ENCODE measurements around the gene DCDC2. TPM values are rescaled to one million over a fixed set of nuclear protein-coding genes. Genes with fewer than 3 reads are reported as not detected.
"Not testable (repeated sequence)": the region's sequence is repeated elsewhere in the genome, so short reads cannot be mapped to it uniquely, and the experiment has no call there.

Gene DCDC2
- total and polyA plus RNA-seq, 4 experiments from 2014 or later, result 0.44 to 0.47 TPM; not detected in 2

DNA sequence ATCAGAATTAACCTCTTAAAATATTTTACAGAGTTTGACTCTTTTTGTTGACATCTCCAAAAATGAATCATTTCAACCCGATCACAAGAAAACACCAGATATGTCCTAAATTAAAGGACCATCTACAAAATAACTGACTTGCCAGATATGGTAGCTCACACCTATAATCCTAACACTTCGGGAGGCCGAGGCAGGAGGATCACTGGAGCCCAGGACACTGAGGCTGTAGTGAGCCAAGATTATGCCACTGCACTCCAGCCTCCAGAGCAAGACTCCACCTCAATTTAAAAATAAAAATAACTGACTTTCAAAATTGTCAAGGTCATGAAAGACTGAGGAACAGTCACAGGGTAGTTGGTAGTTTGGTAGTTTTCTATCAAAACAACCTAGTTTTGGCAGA is 34.9 kb downstream of the DCDC2 start:
- H3K9me3 ChIP-seq (ENCODE audit: control insufficient read depth in 1 of 2, low read length in 2 of 2), result no peaks in the 10 kb centered on the region
- Mint-ChIP-seq H3K27ac (no peak overlapping the region), H3K4me3 (no peak overlapping the region), H3K4me1 (no peaks in the 10 kb centered on the region), H3K9me3 (peaks cover 0 to 6% (median 2%) of the 10 kb centered on the region in 8 donors), H3K36me3 (no peaks in the 10 kb centered on the region), H3K27me3 (peaks cover 10 to 24% of the 10 kb centered on the region in 2 donors)
- H3K36me3 ChIP-seq (ENCODE audit: insufficient read depth, low read length), result no peaks in the 10 kb centered on the region
- no peaks in the 10 kb centered on the region for H3K27me3 ChIP-seq (ENCODE audit: insufficient read depth, low read length)
- POLR2A ChIA-PET (ENCODE audit: partially characterized antibody), result no interaction called here
- intact Hi-C loops (cut with micrococcal nuclease), result no loop called here
- H3K4me3 ChIP-seq (ENCODE audit: low read length in 2 of 2), result no peak overlapping the region
- H3K27ac ChIP-seq (ENCODE audit: low read depth, low read length), result no peak overlapping the region
- CTCF ChIA-PET (ENCODE audit: partially characterized antibody), result no interaction called here
- DNase-seq, result no peak
- H3K4me1 ChIP-seq (ENCODE audit: insufficient read depth, low read length), result no peaks in the 10 kb centered on the region

DNA sequence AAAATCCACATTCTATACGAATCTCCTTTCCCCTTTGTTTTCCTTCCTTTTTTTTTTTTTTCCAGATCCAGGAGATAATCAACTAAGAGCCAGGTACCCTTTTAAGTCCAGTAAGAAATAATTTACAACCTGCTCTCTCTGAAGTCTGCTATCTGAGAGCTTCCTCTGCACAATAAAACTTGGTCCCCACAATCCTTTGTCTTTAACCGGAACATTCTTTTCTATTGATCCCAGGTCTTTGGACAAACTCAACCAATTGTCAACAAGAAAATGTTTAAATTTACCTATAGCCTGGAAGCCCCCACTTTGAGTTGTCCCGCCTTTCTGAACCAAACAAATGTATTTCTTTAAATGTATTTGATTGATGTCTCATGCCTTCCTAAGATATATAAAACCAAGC is 35.4 kb downstream of the DCDC2 start:
- H3K4me1 ChIP-seq (ENCODE audit: insufficient read depth, low read length); H3K4me3 Mint-ChIP-seq; H3K27ac Mint-ChIP-seq; CTCF ChIA-PET (ENCODE audit: partially characterized antibody); H3K4me3 ChIP-seq (ENCODE audit: low read length in 2 of 2); H3K9me3 Mint-ChIP-seq; H3K27ac ChIP-seq (ENCODE audit: low read depth, low read length); H3K9me3 ChIP-seq (ENCODE audit: control insufficient read depth in 1 of 2, low read length in 2 of 2); H3K36me3 ChIP-seq (ENCODE audit: insufficient read depth, low read length); H3K4me1 Mint-ChIP-seq; intact Hi-C loops (cut with micrococcal nuclease); H3K36me3 Mint-ChIP-seq; POLR2A ChIA-PET (ENCODE audit: partially characterized antibody); DNase-seq; H3K27me3 ChIP-seq (ENCODE audit: insufficient read depth, low read length): not testable (repeated sequence)
- H3K27me3 Mint-ChIP-seq, result peaks cover 10 to 24% of the 10 kb centered on the region in 2 donors

DNA sequence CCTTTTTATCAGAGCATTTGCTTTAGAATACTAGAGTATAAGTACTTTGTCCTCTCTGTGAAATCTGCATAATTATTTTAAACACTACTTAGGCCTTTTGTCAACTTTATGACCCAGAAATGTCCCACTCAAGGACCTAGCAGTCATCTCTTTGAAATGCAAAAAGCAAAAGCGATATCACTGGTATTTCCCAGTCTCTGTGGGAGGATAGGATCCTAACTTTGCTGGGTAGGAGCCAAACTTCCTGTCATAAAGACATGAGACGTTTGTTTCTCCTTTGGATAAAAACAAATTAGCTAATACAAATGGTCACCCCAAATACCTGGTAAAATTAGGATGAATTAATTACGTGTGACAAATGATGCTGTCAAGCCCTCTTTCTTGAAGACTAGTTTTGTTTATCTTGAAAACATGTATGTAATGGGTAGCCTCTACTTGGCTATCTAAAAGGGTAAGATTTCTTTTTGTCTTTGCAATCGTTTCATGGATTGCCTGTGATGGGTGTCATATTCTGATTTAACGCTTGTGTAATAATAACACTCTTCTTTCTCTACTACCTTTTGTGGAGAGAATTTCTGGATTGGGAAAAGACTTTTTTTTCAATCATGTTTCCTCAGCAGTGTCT is 36.2 kb downstream of the DCDC2 start:
- CTCF ChIA-PET (ENCODE audit: partially characterized antibody), result no interaction called here
- POLR2A ChIA-PET (ENCODE audit: partially characterized antibody), result no interaction called here
- Mint-ChIP-seq H3K27me3 (peaks cover 10 to 24% of the 10 kb centered on the region in 2 donors), H3K4me1 (no peaks in the 10 kb centered on the region), H3K4me3 (no peak overlapping the region), H3K9me3 (peaks cover 0 to 6% (median 2%) of the 10 kb centered on the region in 8 donors), H3K27ac (no peak overlapping the region), H3K36me3 (no peaks in the 10 kb centered on the region)
- H3K27me3 ChIP-seq (ENCODE audit: insufficient read depth, low read length), result no peaks in the 10 kb centered on the region
- no peaks in the 10 kb centered on the region for H3K9me3 ChIP-seq (ENCODE audit: control insufficient read depth in 1 of 2, low read length in 2 of 2)
- intact Hi-C loops (cut with micrococcal nuclease), result no loop called here
- H3K4me1 ChIP-seq (ENCODE audit: insufficient read depth, low read length), result no peaks in the 10 kb centered on the region
- no peak overlapping the region for H3K4me3 ChIP-seq (ENCODE audit: low read length in 2 of 2)
- DNase-seq, result no peak
- H3K27ac ChIP-seq (ENCODE audit: low read depth, low read length), result no peak overlapping the region
- no peaks in the 10 kb centered on the region for H3K36me3 ChIP-seq (ENCODE audit: insufficient read depth, low read length)

DNA sequence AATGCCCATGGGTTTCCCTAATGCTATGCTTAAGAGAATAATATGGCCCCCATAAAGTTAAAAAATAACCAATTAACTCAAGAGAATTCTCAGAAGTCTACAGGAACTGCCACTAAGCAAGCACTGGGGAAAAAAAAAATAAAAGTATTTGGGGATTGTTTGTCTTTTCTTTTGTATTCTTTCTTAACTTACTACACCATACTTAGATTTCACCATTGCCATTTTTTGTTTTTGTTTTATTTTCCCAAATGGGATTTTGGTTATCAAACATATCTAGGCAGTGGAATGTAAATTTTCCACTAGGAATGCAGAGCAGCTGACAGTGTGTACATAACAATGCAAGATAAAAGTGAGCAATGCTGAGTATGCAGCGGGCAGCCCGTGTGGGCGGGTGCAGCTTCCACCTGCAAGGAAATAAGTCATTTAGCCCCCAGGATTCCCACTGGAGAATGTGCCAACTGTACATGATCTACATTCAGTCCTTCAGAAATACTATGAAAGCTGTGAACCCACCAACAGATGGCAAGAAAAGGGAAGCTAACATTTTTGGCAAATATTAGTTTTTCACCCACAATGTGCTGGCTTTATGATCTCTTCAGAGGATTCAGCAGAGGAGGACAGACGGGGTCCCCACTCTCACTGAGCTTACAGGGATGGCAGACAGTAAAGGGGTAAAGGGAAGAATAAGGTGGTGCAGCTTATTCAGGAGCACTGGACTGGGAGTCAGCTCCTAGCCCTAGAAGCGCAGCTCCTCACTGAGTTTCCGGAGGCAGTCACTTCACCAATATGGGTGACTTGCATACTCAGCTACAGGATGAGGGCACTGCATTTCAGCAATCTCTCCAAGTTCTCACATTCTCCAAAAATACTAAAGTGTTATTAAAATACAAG is 44.4 kb downstream of the DCDC2 start:
- Mint-ChIP-seq H3K27ac (no peak overlapping the region), H3K27me3 (peaks cover 9% of the 10 kb centered on the region in 2 donors), H3K4me1 (peaks cover 0 to 2% (median 0%) of the 10 kb centered on the region in 4 donors), H3K9me3 (peaks cover 5 to 17% (median 10%) of the 10 kb centered on the region in 8 donors), H3K4me3 (no peak overlapping the region), H3K36me3 (no peaks in the 10 kb centered on the region)
- DNase-seq, result no peak
- intact Hi-C loops (cut with micrococcal nuclease), result no loop called here
- Histone ChIP-seq H3K4me1 (ENCODE audit: insufficient read depth, low read length) (no peaks in the 10 kb centered on the region), H3K4me3 (ENCODE audit: low read length in 2 of 2) (no peak overlapping the region), H3K9me3 (ENCODE audit: control insufficient read depth in 1 of 2, low read length in 2 of 2) (peaks cover 0 to 5% of the 10 kb centered on the region in 2 donors), H3K27me3 (ENCODE audit: insufficient read depth, low read length) (no peaks in the 10 kb centered on the region), H3K36me3 (ENCODE audit: insufficient read depth, low read length) (no peaks in the 10 kb centered on the region), H3K27ac (ENCODE audit: low read depth, low read length) (no peak overlapping the region)
- POLR2A ChIA-PET (ENCODE audit: partially characterized antibody), result no interaction called here
- CTCF ChIA-PET (ENCODE audit: partially characterized antibody), result no interaction called here

DNA sequence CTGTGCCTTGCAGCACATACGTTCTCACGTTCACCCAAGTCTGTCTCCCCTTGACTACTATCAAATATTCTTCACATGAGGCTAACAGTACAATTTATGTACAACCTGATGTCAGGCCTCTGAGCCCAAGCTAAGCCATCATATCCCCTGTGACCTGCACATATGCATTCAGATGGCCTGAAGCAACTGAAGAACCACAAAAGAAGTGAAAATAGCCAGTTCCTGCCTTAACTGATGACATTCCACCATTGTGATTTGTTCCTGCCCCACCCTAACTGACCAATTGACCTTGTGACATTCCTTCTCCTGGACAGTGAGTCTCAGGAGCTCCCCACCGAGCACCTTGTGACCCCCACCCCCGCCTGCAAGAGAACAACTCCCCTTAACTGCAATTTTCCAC is 46.1 kb downstream of the DCDC2 start:
- H3K36me3 ChIP-seq (ENCODE audit: insufficient read depth, low read length); intact Hi-C loops (cut with micrococcal nuclease); H3K4me1 ChIP-seq (ENCODE audit: insufficient read depth, low read length); CTCF ChIA-PET (ENCODE audit: partially characterized antibody); DNase-seq; H3K4me3 Mint-ChIP-seq; H3K9me3 ChIP-seq (ENCODE audit: control insufficient read depth in 1 of 2, low read length in 2 of 2); POLR2A ChIA-PET (ENCODE audit: partially characterized antibody); H3K27ac ChIP-seq (ENCODE audit: low read depth, low read length); H3K27me3 ChIP-seq (ENCODE audit: insufficient read depth, low read length); H3K4me3 ChIP-seq (ENCODE audit: low read length in 2 of 2); H3K4me1 Mint-ChIP-seq; H3K36me3 Mint-ChIP-seq: not testable (repeated sequence)
- Mint-ChIP-seq H3K27me3 (peaks cover 7 to 10% of the 10 kb centered on the region in 2 donors), H3K9me3 (peaks cover 4 to 17% (median 9%) of the 10 kb centered on the region in 8 donors), H3K27ac (peak overlapping the region in 1 of 7 donors; percentile 44)

DNA sequence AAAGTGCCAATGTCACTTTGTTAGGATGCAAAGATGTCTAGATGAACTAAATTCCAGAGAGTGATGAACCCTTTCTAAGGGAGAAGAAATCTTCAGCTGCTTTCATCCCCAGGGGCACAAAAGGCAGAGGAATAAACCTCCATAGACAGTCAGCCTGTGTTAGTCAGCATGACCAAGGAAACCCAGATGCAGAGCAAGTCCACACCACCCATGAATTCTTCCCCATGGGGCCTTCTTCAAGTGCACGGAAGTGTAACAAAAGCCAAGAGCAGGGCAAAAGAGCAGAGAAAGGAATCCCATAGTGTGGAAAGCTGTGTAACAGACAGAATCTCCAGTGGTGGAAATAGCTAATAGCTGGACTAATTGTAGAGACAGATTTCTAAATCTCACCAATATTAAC is 50.0 kb downstream of the DCDC2 start:
- no peaks in the 10 kb centered on the region for H3K27me3 ChIP-seq (ENCODE audit: insufficient read depth, low read length)
- no peak for DNase-seq
- intact Hi-C loops (cut with micrococcal nuclease), result no loop called here
- CTCF ChIA-PET (ENCODE audit: partially characterized antibody), result no interaction called here
- peaks cover 5 to 6% of the 10 kb centered on the region in 2 donors for H3K27me3 Mint-ChIP-seq
- no peak overlapping the region for H3K4me3 ChIP-seq (ENCODE audit: low read length in 2 of 2)
- H3K9me3 ChIP-seq (ENCODE audit: control insufficient read depth in 1 of 2, low read length in 2 of 2), result peaks cover 0 to 5% of the 10 kb centered on the region in 2 donors
- H3K27ac Mint-ChIP-seq, result no peak overlapping the region
- POLR2A ChIA-PET (ENCODE audit: partially characterized antibody), result no interaction called here
- H3K4me3 Mint-ChIP-seq, result no peak overlapping the region
- no peaks in the 10 kb centered on the region for H3K36me3 ChIP-seq (ENCODE audit: insufficient read depth, low read length)
- H3K9me3 Mint-ChIP-seq, result peaks cover 4 to 17% (median 9%) of the 10 kb centered on the region in 8 donors
- H3K27ac ChIP-seq (ENCODE audit: low read depth, low read length), result no peak overlapping the region
- H3K4me1 ChIP-seq (ENCODE audit: insufficient read depth, low read length), result no peaks in the 10 kb centered on the region
- peaks cover 0 to 1% (median 0%) of the 10 kb centered on the region in 4 donors for H3K4me1 Mint-ChIP-seq
- no peaks in the 10 kb centered on the region for H3K36me3 Mint-ChIP-seq

DNA sequence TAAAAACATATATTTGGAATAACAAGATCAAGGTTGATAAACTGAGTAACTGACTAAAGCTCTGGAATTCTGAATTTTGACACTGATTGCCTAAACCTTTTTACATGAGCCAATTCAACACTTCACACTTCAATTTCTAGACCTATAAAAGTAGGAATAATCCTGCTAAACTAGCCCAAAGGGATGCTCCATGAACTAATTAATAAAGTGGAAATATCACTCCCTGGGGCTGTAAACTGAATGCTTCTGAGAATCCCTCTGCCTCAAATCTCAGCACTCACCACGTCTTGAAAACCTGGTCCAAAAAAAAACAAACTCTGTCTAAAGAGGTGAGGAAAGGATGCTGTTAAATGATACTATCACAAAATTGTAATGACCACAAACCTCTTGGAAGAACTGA is 50.9 kb downstream of the DCDC2 start:
- Mint-ChIP-seq H3K27ac (no peak overlapping the region), H3K9me3 (peaks cover 4 to 15% (median 6%) of the 10 kb centered on the region in 8 donors), H3K27me3 (peaks cover 7 to 10% of the 10 kb centered on the region in 2 donors), H3K4me3 (no peak overlapping the region), H3K4me1 (peaks cover 0 to 1% (median 0%) of the 10 kb centered on the region in 4 donors), H3K36me3 (no peaks in the 10 kb centered on the region)
- H3K4me3 ChIP-seq (ENCODE audit: low read length in 2 of 2), result no peak overlapping the region
- ChIA-PET CTCF (ENCODE audit: partially characterized antibody) (no interaction called here), POLR2A (ENCODE audit: partially characterized antibody) (no interaction called here)
- H3K4me1 ChIP-seq (ENCODE audit: insufficient read depth, low read length), result no peaks in the 10 kb centered on the region
- intact Hi-C loops (cut with micrococcal nuclease), result no loop called here
- H3K36me3 ChIP-seq (ENCODE audit: insufficient read depth, low read length), result no peaks in the 10 kb centered on the region
- peaks cover 0 to 5% of the 10 kb centered on the region in 2 donors for H3K9me3 ChIP-seq (ENCODE audit: control insufficient read depth in 1 of 2, low read length in 2 of 2)
- DNase-seq, result no peak
- H3K27ac ChIP-seq (ENCODE audit: low read depth, low read length), result no peak overlapping the region
- no peaks in the 10 kb centered on the region for H3K27me3 ChIP-seq (ENCODE audit: insufficient read depth, low read length)
